ENCODE results near the gene THEMIS2.

The THEMIS2 gene

GRCh38 chr1:27885621-27886352 lies 13.4 kb downstream of the THEMIS2 start:
- DNase-seq (ENCODE audit: low read depth in 2 of 2), result no peak

GRCh38 chr1:27886353-27886679 lies 14.0 kb downstream of the THEMIS2 start:
- no peak for DNase-seq (ENCODE audit: low read depth in 2 of 2)

GRCh38 chr1:27886744-27887143 lies 14.4 kb downstream of the THEMIS2 start:
- DNase-seq (ENCODE audit: low read depth in 2 of 2), result no peak

- DNase-seq (ENCODE audit: low read depth in 2 of 2), result no peak
Observed at GRCh38 chr1:27887215-27888021, 15.1 kb downstream of the THEMIS2 start.

- DNase-seq (ENCODE audit: low read depth in 2 of 2), result no peak
Observed at GRCh38 chr1:27889506-27889905, 17.2 kb downstream of the THEMIS2 start.

GRCh38 chr1:27891196-27891889 lies 19.0 kb downstream of the THEMIS2 start:
- DNase-seq (ENCODE audit: low read depth in 2 of 2), result no peak

GRCh38 chr1:27894521-27894920 lies 22.2 kb downstream of the THEMIS2 start:
- DNase-seq (ENCODE audit: low read depth in 2 of 2), result no peak

- no peak for DNase-seq (ENCODE audit: low read depth in 2 of 2)
Observed at GRCh38 chr1:27906759-27907158, 34.4 kb downstream of the THEMIS2 start.

- DNase-seq (ENCODE audit: low read depth in 2 of 2), result no peak
Observed at GRCh38 chr1:27912429-27912828, 40.1 kb downstream of the THEMIS2 start.

GRCh38 chr1:27915082-27915575 lies 42.8 kb downstream of the THEMIS2 start:
- no peak for DNase-seq (ENCODE audit: low read depth in 2 of 2)

- DNase-seq (ENCODE audit: low read depth in 2 of 2), result no peak
Observed at GRCh38 chr1:27922272-27922671, 49.9 kb downstream of the THEMIS2 start.

- no peak for DNase-seq (ENCODE audit: low read depth in 2 of 2)
Observed at GRCh38 chr1:27928216-27928954, 56.0 kb downstream of the THEMIS2 start.

- no peak for DNase-seq (ENCODE audit: low read depth in 2 of 2)
Observed at GRCh38 chr1:27931184-27931583, 58.8 kb downstream of the THEMIS2 start.

GRCh38 chr1:27931759-27932158 lies 59.4 kb downstream of the THEMIS2 start:
- DNase-seq (ENCODE audit: low read depth in 2 of 2), result no peak

- DNase-seq (ENCODE audit: low read depth in 2 of 2), result no peak
Observed at GRCh38 chr1:27934818-27935549, 62.6 kb downstream of the THEMIS2 start, which contains the start of gene SMPDL3B. Gene SMPDL3B (plus strand): TSS chr1:27935000. CDS start chr1:27935184, 184 bp downstream.

- DNase-seq (ENCODE audit: low read depth in 2 of 2), result no peak
Observed at GRCh38 chr1:27935721-27936120, 63.4 kb downstream of the THEMIS2 start.

All from fibroblast of skin of left quadriceps (primary cell).